Activated T-cell treated with anti-CD3 and anti-CD28 coated beads for 48 hours (primary cell): ENCODE data around the gene SEMA6B.
A peak's percentile ranks its signal among the peaks of the same experiment; 100 is the strongest.

ENCODE experiments used
- DNase-seq: peaks from one replicate; pipeline ENCODE4 v3.0.0-alpha.2; 2020; ENCODE audit warnings: low read depth

Gene SEMA6B

GRCh38 chr19:4586691-4587090, 27.2 kb upstream of the SEMA6B start:
- DNase-seq = no peak

- no peak for DNase-seq
Observed at GRCh38 chr19:4586245-4586644, 26.8 kb upstream of the SEMA6B start.

GRCh38 chr19:4585556-4585955, 26.1 kb upstream of the SEMA6B start:
- no peak for DNase-seq

GRCh38 chr19:4584670-4585460, 25.4 kb upstream of the SEMA6B start:
- DNase-seq = no peak

- no peak for DNase-seq
Observed at GRCh38 chr19:4583961-4584669, 24.6 kb upstream of the SEMA6B start.

- no peak for DNase-seq
Observed at GRCh38 chr19:4582980-4583842, 23.7 kb upstream of the SEMA6B start.

- DNase-seq = no peak
Observed at GRCh38 chr19:4581666-4582553, 22.4 kb upstream of the SEMA6B start.

- DNase-seq = no peak
Observed at GRCh38 chr19:4580961-4581665, 21.6 kb upstream of the SEMA6B start.

- no peak for DNase-seq
Observed at GRCh38 chr19:4580021-4580901, 20.8 kb upstream of the SEMA6B start.

- no peak for DNase-seq
Observed at GRCh38 chr19:4579389-4579788, 19.9 kb upstream of the SEMA6B start.

GRCh38 chr19:4578552-4579248, 19.2 kb upstream of the SEMA6B start:
- no peak for DNase-seq

GRCh38 chr19:4577020-4577782, 17.7 kb upstream of the SEMA6B start:
- DNase-seq = no peak

- peak; percentile 64 for DNase-seq
Observed at GRCh38 chr19:4576016-4576933, 16.8 kb upstream of the SEMA6B start.

GRCh38 chr19:4575267-4576015, 16.0 kb upstream of the SEMA6B start:
- DNase-seq = no peak

GRCh38 chr19:4573682-4574081, 14.2 kb upstream of the SEMA6B start:
- no peak for DNase-seq

GRCh38 chr19:4571305-4571917, 11.9 kb upstream of the SEMA6B start:
- DNase-seq = no peak
